IMR-90 (cell line): Measurements from ENCODE around the gene KMT2D. TPM values are rescaled to one million over a fixed set of nuclear protein-coding genes. Genes with fewer than 3 reads are reported as not detected.

Experiments used
- ATAC-seq: fragments of 200-7000 bp; cut with Tn5 transposase; 2 replicates; pipeline ENCODE4 v1.9.1; 2020; ENCODE audit warnings: low read depth, mild to moderate bottlenecking, moderate library complexity
- BruUV-seq: library from RNA; stranded (reverse); fragments of 400-500 nt; replicated peaks from 2 replicates; lab custom pipeline; 2021; lab: Mats Ljungman, UMichigan
- CTCF ChIA-PET: fragments of 300-600 bp; formaldehyde crosslinking; extraction: SDS; loops from one replicate; lab custom pipeline; 2021; ENCODE audit warnings: antibody characterized with exemption; lab: Yijun Ruan, JAX
- POLR2A ChIA-PET: fragments of 300-600 bp; sonication (Branson Sonifier 250); formaldehyde crosslinking; loops from one replicate; lab custom pipeline; 2022; ENCODE audit warnings: antibody characterized with exemption; ENCODE audit not compliant: unreplicated experiment; lab: Charles Lee
- DNase-seq: peaks from one replicate; pipeline ENCODE4 v3.0.0; 2013
- H2AFZ ChIP-seq: replicated peaks from 2 replicates; pipeline ENCODE3; 2013; ENCODE audit warnings: low read length, mild to moderate bottlenecking; ENCODE audit not compliant: poor library complexity
- H2AK5ac ChIP-seq: 2 replicates; pipeline ENCODE4 v1.6.1; 2013; ENCODE audit warnings: low read depth, low read length, inconsistent platforms
- H2AK9ac ChIP-seq: replicated peaks from 2 replicates; pipeline ENCODE3; 2013; ENCODE audit warnings: mild to moderate bottlenecking, low read depth, low read length, moderate library complexity; ENCODE audit not compliant: poor library complexity
- H2BK120ac ChIP-seq: 2 replicates; pipeline ENCODE4 v1.6.1; 2013; ENCODE audit warnings: low read depth, low read length, inconsistent platforms
- H2BK15ac ChIP-seq: 3 replicates; pipeline ENCODE4 v1.6.1; 2013; ENCODE audit warnings: low read depth, low read length, inconsistent platforms
- H2BK20ac ChIP-seq: 2 replicates; pipeline ENCODE4 v1.6.1; 2013; ENCODE audit warnings: low read depth, mild to moderate bottlenecking, inconsistent platforms, low read length, moderate library complexity
- H2BK5ac ChIP-seq: 2 replicates; pipeline ENCODE4 v1.6.1; 2013; ENCODE audit warnings: mild to moderate bottlenecking, low read depth, low read length, inconsistent platforms; ENCODE audit not compliant: poor library complexity, severe bottlenecking
- H3K14ac ChIP-seq: replicated peaks from 2 replicates; pipeline ENCODE4 v1.6.1; 2013; ENCODE audit warnings: low read depth, low read length, inconsistent platforms
- H3K18ac ChIP-seq: 2 replicates; pipeline ENCODE4 v1.6.1; 2013; ENCODE audit warnings: low read depth, low read length, control low read depth
- H3K23ac ChIP-seq: 2 replicates; pipeline ENCODE4 v1.6.1; 2013; ENCODE audit warnings: low read depth, low read length, inconsistent platforms
- H3K27ac ChIP-seq: 2 replicates; pipeline ENCODE4 v1.5.1; 2013; ENCODE audit warnings: mild to moderate bottlenecking, control low read depth, low read length; ENCODE audit not compliant: insufficient read depth
- H3K27me3 ChIP-seq: 2 replicates; pipeline ENCODE4 v1.6.1; 2013; ENCODE audit warnings: low read length; ENCODE audit not compliant: control insufficient read depth, insufficient read depth
- H3K36me3 ChIP-seq: 2 replicates; pipeline ENCODE4 v1.6.1; 2013; ENCODE audit warnings: low read length, mixed read lengths; ENCODE audit not compliant: control insufficient read depth, insufficient read depth
- H3K4ac ChIP-seq: 2 replicates; pipeline ENCODE4 v1.6.1; 2013; ENCODE audit warnings: low read depth, low read length, inconsistent platforms
- H3K4me1 ChIP-seq: 2 replicates; pipeline ENCODE4 v1.6.1; 2013; ENCODE audit warnings: low read length, mixed read lengths; ENCODE audit not compliant: control insufficient read depth, insufficient read depth
- H3K4me2 ChIP-seq: 2 replicates; pipeline ENCODE4 v1.6.1; 2013; ENCODE audit warnings: low read depth, mild to moderate bottlenecking, control low read depth, low read length, moderate library complexity
- H3K4me3 ChIP-seq: 2 replicates; pipeline ENCODE4 v1.5.1; 2013; ENCODE audit warnings: low read depth, mild to moderate bottlenecking, control low read depth, low read length, moderate library complexity; ENCODE audit not compliant: insufficient read depth
- H3K56ac ChIP-seq: 2 replicates; pipeline ENCODE4 v1.6.1; 2013; ENCODE audit warnings: low read length, inconsistent platforms; ENCODE audit not compliant: insufficient read depth; ENCODE audit errors: extremely low read depth
- H3K79me1 ChIP-seq, 2 experiments: 2 replicates each; pipeline ENCODE4 v1.6.1; 2013; ENCODE audit warnings: low read length in 2 of 2, inconsistent platforms in 1 of 2, low read depth in 1 of 2
- H3K9ac ChIP-seq: 2 replicates; pipeline ENCODE4 v1.6.1; 2013; ENCODE audit warnings: low read depth, low read length, control low read depth
- H3K9me1 ChIP-seq: 2 replicates; pipeline ENCODE4 v1.6.1; 2013; ENCODE audit warnings: low read length, inconsistent platforms; ENCODE audit not compliant: insufficient read depth
- H3K9me3 ChIP-seq: 2 replicates; pipeline ENCODE4 v1.6.1; 2013; ENCODE audit warnings: low read length; ENCODE audit not compliant: control insufficient read depth, insufficient read depth
- H4K20me1 ChIP-seq: 2 replicates; pipeline ENCODE4 v1.6.1; 2013; ENCODE audit warnings: low read length, inconsistent platforms; ENCODE audit not compliant: insufficient read depth
- H4K5ac ChIP-seq: 2 replicates; pipeline ENCODE4 v1.6.1; 2013; ENCODE audit warnings: mild to moderate bottlenecking, low read depth, low read length, control low read depth
- H4K8ac ChIP-seq, 2 experiments: 2 replicates each; pipeline ENCODE4 v1.6.1; 2013; ENCODE audit warnings: low read depth in 2 of 2, low read length in 2 of 2, control low read depth in 1 of 2, inconsistent platforms in 1 of 2
- H4K91ac ChIP-seq: 2 replicates; pipeline ENCODE4 v1.6.1; 2013; ENCODE audit warnings: low read depth, low read length, inconsistent platforms; ENCODE audit not compliant: insufficient read depth
- CEBPB ChIP-seq: IDR thresholded peaks from 2 replicates; pipeline ENCODE4 v1.6.1; 2012; ENCODE audit warnings: low read depth, low read length, improper control_type of control experiment
- FOS ChIP-seq: fragments of 150-350 bp; IDR thresholded peaks from 2 replicates; pipeline ENCODE4 v1.6.1; 2016; ENCODE audit warnings: low read depth, low read length
- POLR2A ChIP-seq: IDR thresholded peaks from 2 replicates; pipeline ENCODE4 v1.6.1; 2012; ENCODE audit warnings: mild to moderate bottlenecking, low read depth, low read length
- RCOR1 ChIP-seq: IDR thresholded peaks from 2 replicates; pipeline ENCODE4 v1.6.1; 2012; ENCODE audit warnings: mild to moderate bottlenecking, low read length, improper control_type of control experiment; ENCODE audit not compliant: insufficient replicate concordance
- WGBS, 2 experiments: methylation state at CpG; one replicate each; pipeline versions ENCODE4 v1.1.5 to v1.1.7; 2013; ENCODE audit warnings: missing lambda C conversion rate in 2 of 2; ENCODE audit not compliant: insufficient read length in 1 of 2; ENCODE audit errors: extremely low coverage in 2 of 2; 5-methylcytosine and 5-hydroxymethylcytosine counted together
- dilution Hi-C: fragments of 300-500 bp; cut with HindIII; formaldehyde crosslinking; loops from one replicate; pipeline ENCODE4 v1.14.3; 2018; ENCODE audit warnings: low sequenced_read_pairs; ENCODE audit not compliant: unreplicated experiment
- in situ Hi-C: fragments of 300-500 bp; cut with MboI; formaldehyde crosslinking; loops from 3 replicates; pipeline ENCODE4 v1.14.3; 2019; ENCODE audit warnings: low sequenced_read_pairs, inconsistent platforms, mixed read lengths
- intact Hi-C: fragments of 100-400 bp; cut with micrococcal nuclease; formaldehyde crosslinking; loops from 2 replicates; pipeline ENCODE4 v1.10.0; 2022
- polyA plus RNA-seq, 3 experiments: library from polyadenylated mRNA; depleted of rRNA; stranded (reverse); fragments of >200 nt; gene quantifications; 2 replicates each; pipeline ENCODE4 v1.2.3, GENCODE V29; 2012; ENCODE audit warnings: low replicate concordance in 1 of 3
- total RNA-seq: library from RNA; depleted of rRNA; stranded (reverse); fragments of >200 nt; gene quantifications from 2 replicates; pipeline ENCODE4 v1.2.3, GENCODE V29; 2012

The KMT2D gene
- total and polyA plus RNA-seq, 2 of the 4 experiments (the other 2 are of a cell fraction) = 6.6 to 25.2 TPM

GRCh38 chr12:49034286-49034622, 26.3 kb downstream of the KMT2D start:
- Histone ChIP-seq H2BK120ac (no peak overlapping the region), H4K20me1 (peaks cover 21% of the 10 kb centered on the region), H3K14ac (no peak overlapping the region), H2BK15ac (no peak overlapping the region), H2BK5ac (no peak overlapping the region), H3K9ac (no peak overlapping the region), H4K5ac (no peak overlapping the region), H2BK20ac (no peak overlapping the region), H3K27ac (no peak overlapping the region), H4K8ac (no peak overlapping the region), H3K18ac (no peak overlapping the region), H3K79me1 (peaks cover 29 to 58% of the 10 kb centered on the region in 2 experiments), H3K4me3 (no peak overlapping the region), H3K36me3 (peaks cover 84% of the 10 kb centered on the region), H3K9me1 (no peaks in the 10 kb centered on the region), H2AFZ (no peak overlapping the region), H3K4me1 (no peaks in the 10 kb centered on the region), H3K4me2 (no peak overlapping the region), H3K27me3 (no peaks in the 10 kb centered on the region), H3K23ac (no peak overlapping the region), H3K56ac (no peak overlapping the region), H3K9me3 (no peaks in the 10 kb centered on the region), H3K4ac (no peak overlapping the region), H4K91ac (no peak overlapping the region), H2AK9ac (no peak overlapping the region), H2AK5ac (no peak overlapping the region)
- ChIA-PET CTCF (interaction anchor here (0.6 kb wide), 1 partner anchor 29 kb away, joined by 3 read pairs; no protein-coding TSS in a partner anchor), POLR2A (no interaction called here)
- WGBS, 2 experiments = 100% methylated on average over 2 of the region's 4 CpGs; no CpG with 5 or more reads in 1 of the 2 experiments
- intact Hi-C loops = no loop called here
- no peak for DNase-seq
- TF ChIP-seq RCOR1 = no peak
- TF ChIP-seq POLR2A = no peak
- no peak for TF ChIP-seq CEBPB
- TF ChIP-seq FOS = no peak
- BruUV-seq = no TSS peak
- in situ Hi-C loops = no loop called here
- dilution Hi-C loops = no loop called here
- no peak for ATAC-seq
